K562 (cell line): Measurements from ENCODE around the gene COA3. TPM values are rescaled to one million over a fixed set of nuclear protein-coding genes. Genes with fewer than 3 reads are reported as not detected.

Experiments
- ATAC-seq: fragments of 200-7000 bp; cut with Tn5 transposase; 3 replicates; pipeline ENCODE4 v1.9.1; 2020; ENCODE audit warnings: moderate library complexity
- BruUV-seq: library from RNA; stranded (reverse); fragments of 400-500 nt; replicated peaks from 2 replicates; lab custom pipeline; 2021; lab: Mats Ljungman, UMichigan
- CTCF ChIA-PET: fragments of 300-600 bp; formaldehyde crosslinking; extraction: SDS; loops from one replicate; lab custom pipeline; 2021; ENCODE audit warnings: low intra/inter-chr PET ratio; lab: Yijun Ruan, JAX
- POLR2A ChIA-PET: fragments of 300-600, 350-650 bp; sonication (Branson Sonifier 250); formaldehyde crosslinking; extraction: SDS; loops from one replicate; lab custom pipeline; 2021; ENCODE audit warnings: antibody characterized with exemption, inconsistent platforms; lab: Yijun Ruan, JAX
- DNase-seq, 4 experiments: peaks; one replicate each; pipeline versions ENCODE4 v3.0.0 to v3.0.0-alpha.2; 2011 to 2018; ENCODE audit warnings: low spot score in 3 of 4, mixed read lengths in 3 of 4; ENCODE audit errors: extremely low read depth in 1 of 4
- FAIRE-seq: peaks from 2 replicates; lab custom pipeline; 2011; peaks lifted over from hg19 to GRCh38; lab: Jason Lieb, UNC
- H2AFZ ChIP-seq: 2 replicates; pipeline ENCODE4 v1.6.0; 2011; ENCODE audit warnings: low read depth, low read length, control low read depth, inconsistent platforms
- H3K27ac ChIP-seq: fragments of 200-600 bp; 3 replicates; pipeline ENCODE4 v1.8.0; 2011; ENCODE audit warnings: low read depth, mild to moderate bottlenecking, control low read depth, inconsistent platforms, low read length, moderate library complexity, mixed read lengths; ENCODE audit errors: extremely low read depth
- H3K27me3 ChIP-seq, 2 experiments: fragments of 300-600 bp in 1 of 2; 2 replicates in 1 of 2; 3 replicates in 1 of 2; pipeline versions ENCODE4 v1.6.0 to v1.8.0; 2011; ENCODE audit warnings: inconsistent platforms in 2 of 2, low read length in 2 of 2, mild to moderate bottlenecking in 1 of 2, mixed read lengths in 1 of 2, moderate library complexity in 1 of 2; ENCODE audit not compliant: control insufficient read depth in 2 of 2, insufficient read depth in 2 of 2
- H3K36me3 ChIP-seq: fragments of 300-600 bp; 3 replicates; pipeline ENCODE4 v1.8.0; 2011; ENCODE audit warnings: mild to moderate bottlenecking, low read length, inconsistent platforms; ENCODE audit not compliant: control insufficient read depth, insufficient read depth
- H3K4me1 ChIP-seq, 2 experiments: fragments of 200-600 bp in 1 of 2; replicated peaks in 1 of 2; 2 replicates in 1 of 2; 3 replicates in 1 of 2; pipeline versions ENCODE4 v1.5.1 to v1.8.0; 2011; ENCODE audit warnings: inconsistent platforms in 2 of 2, low read length in 2 of 2, mild to moderate bottlenecking in 1 of 2, mixed read lengths in 1 of 2, moderate library complexity in 1 of 2; ENCODE audit not compliant: control insufficient read depth in 2 of 2, insufficient read depth in 2 of 2
- H3K4me2 ChIP-seq: 2 replicates; pipeline ENCODE4 v1.6.1; 2011; ENCODE audit warnings: low read length, control low read depth, inconsistent platforms, mixed read lengths; ENCODE audit not compliant: insufficient read depth
- H3K4me3 ChIP-seq: fragments of 200-600 bp; sonication (generic), shearing (Covaris generic); 2 replicates; pipeline ENCODE4 v1.5.1; 2016; ENCODE audit warnings: control low read depth, inconsistent platforms
- H3K79me2 ChIP-seq: fragments of 200-600 bp; 3 replicates; pipeline ENCODE4 v1.8.0; 2011; ENCODE audit warnings: low read length, inconsistent platforms; ENCODE audit not compliant: control insufficient read depth, insufficient read depth
- H3K9ac ChIP-seq, 2 experiments: 2 replicates each; pipeline versions ENCODE4 v1.6.0 to v1.6.1; 2011; ENCODE audit warnings: low read depth in 2 of 2, low read length in 2 of 2, control low read depth in 1 of 2, inconsistent platforms in 1 of 2, mild to moderate bottlenecking in 1 of 2, mixed read lengths in 1 of 2; ENCODE audit not compliant: insufficient read depth in 1 of 2
- H3K9me1 ChIP-seq: one replicate; pipeline ENCODE4 v1.6.0; 2011; ENCODE audit warnings: inconsistent platforms, mild to moderate bottlenecking, low read length, moderate library complexity; ENCODE audit not compliant: control insufficient read depth, insufficient read depth
- H3K9me3 ChIP-seq: replicated peaks from 2 replicates; pipeline ENCODE4 v1.5.1; 2011; ENCODE audit warnings: low read depth, low read length, inconsistent platforms; ENCODE audit not compliant: control insufficient read depth, insufficient read depth
- H4K20me1 ChIP-seq: replicated peaks from 2 replicates; pipeline ENCODE4 v1.6.1; 2011; ENCODE audit warnings: low read length, inconsistent platforms, mixed read lengths; ENCODE audit not compliant: control insufficient read depth, insufficient read depth
- FOXA1 ChIP-seq: fragments of 450-650 bp; IDR thresholded peaks from 2 replicates; pipeline ENCODE4 v1.6.1; 2016; ENCODE audit warnings: mild to moderate bottlenecking, borderline replicate concordance
- IRF1 ChIP-seq: sonication (generic); formaldehyde crosslinking; IDR thresholded peaks from 2 replicates; pipeline ENCODE4 v1.8.0; 2022; ENCODE audit warnings: missing genetic modification reagents, mild to moderate bottlenecking, borderline replicate concordance
- ZNF584 ChIP-seq: fragments of 200-800 bp; sonication (Bioruptor generic); IDR thresholded peaks from 2 replicates; pipeline ENCODE4 v1.6.1; 2016; ENCODE audit warnings: low read depth, mild to moderate bottlenecking, missing genetic modification characterization, missing compliant biosample characterization
- WGBS: fragments of 100-300 bp; shearing (Covaris generic); methylation state at CpG from one replicate; pipeline ENCODE4 v1.1.6; 2016; ENCODE audit warnings: low coverage, mixed read lengths; ENCODE audit not compliant: insufficient coverage; ENCODE audit errors: missing lambda C conversion rate; 5-methylcytosine and 5-hydroxymethylcytosine counted together
- in situ Hi-C: fragments of 300-500 bp; cut with MboI; formaldehyde crosslinking; loops from 4 replicates; pipeline ENCODE4 v1.15.0; 2018; ENCODE audit warnings: inconsistent platforms, mixed read lengths
- intact Hi-C: fragments of 100-400 bp; cut with micrococcal nuclease; formaldehyde crosslinking; loops from 2 replicates; pipeline ENCODE4 v1.14.2; 2022
- polyA plus RNA-seq, 8 experiments: library from polyadenylated mRNA; depleted of rRNA in 4 of 8; stranded (reverse) in 5 of 8; unstranded in 3 of 8; fragments of >200 nt; fragmentation: Nextera tagmentation in 2 of 8; fragmentation: Illumina TruSeq in 1 of 8; extraction: Ambion mirVana in 2 of 8; extraction: Trizol in 1 of 8; gene quantifications; 2 replicates each; pipeline versions ENCODE4 v1.2.1 to v1.2.3, GENCODE V29; 2011 to 2014; ENCODE audit warnings: inconsistent platforms in 1 of 8, missing spikeins in 1 of 8
- total RNA-seq, 7 experiments: library from RNA; depleted of rRNA in 6 of 7; stranded (reverse); fragments of >200 nt in 6 of 7; fragmentation: Illumina TruSeq in 2 of 7; extraction: Trizol in 2 of 7; gene quantifications; 2 replicates each; pipeline versions ENCODE4 v1.2.1 to v1.2.3, GENCODE V29; 2011 to 2021; ENCODE audit warnings: low replicate concordance in 1 of 7

The COA3 gene
- total and polyA plus RNA-seq, 9 of the 15 experiments (the other 6 are each of a cell fraction or from before 2014, with no cell fraction given), result 49.6 to 153 (median 61.4) TPM

- ChIA-PET POLR2A (interaction anchor here (0.6 to 2.6 kb wide), 3 partner anchors 10 to 132 kb away, joined by 3 to 7 read pairs (median 3); no protein-coding TSS in a partner anchor), CTCF (no interaction called here)
- Histone ChIP-seq H3K27ac (no peak overlapping the region), H3K79me2 (no peaks in the 10 kb centered on the region), H2AFZ (no peak overlapping the region), H3K36me3 (peaks cover 10% of the 10 kb centered on the region; the same call in 1 of the 3 replicates), H3K4me1 (peaks cover 0 to 11% of the 10 kb centered on the region in 2 experiments; a peak in 3 of 5 replicates), H4K20me1 (no peaks in the 10 kb centered on the region), H3K9me3 (no peaks in the 10 kb centered on the region), H3K9me1 (no peaks in the 10 kb centered on the region), H3K4me2 (no peak overlapping the region), H3K4me3 (no peak overlapping the region), H3K27me3 (no peaks in the 10 kb centered on the region), H3K9ac (no peak overlapping the region)
- WGBS, result 79% methylated on average over 1 of the region's 1 CpG
- DNase-seq (no peak), FAIRE-seq (no peak), ATAC-seq (no peak)
- no peak for TF ChIP-seq IRF1 (CRISPR knock-in tag)
- TF ChIP-seq FOXA1, result no peak
- TF ChIP-seq ZNF584 (CRISPR knock-in tag), result no peak
- intact Hi-C loops, result no loop called here
- no TSS peak for BruUV-seq
- in situ Hi-C loops, result no loop called here
These were observed 6.4 kb upstream of the COA3 start for GRCh38 chr17:42804918-42805367.
